Cardiac muscle cell (in vitro differentiated cells and primary cell): ENCODE data around the gene ZNF430. TPM values are rescaled to one million over a fixed set of nuclear protein-coding genes. Genes with fewer than 3 reads are reported as not detected.

Source experiments
- DNase-seq, 2 donors: peaks; one replicate each; pipeline versions ENCODE4 v3.0.0 to v3.0.0-alpha.2; 2010 to 2017; ENCODE audit warnings: low read depth in 1 of 2, low spot score in 1 of 2
- H3K27ac ChIP-seq: fragments of 200-600 bp; sonication (generic); 2 replicates; pipeline ENCODE4 v1.5.1; 2016
- H3K27me3 ChIP-seq: fragments of 200-600 bp; sonication (generic); 2 replicates; pipeline ENCODE4 v1.6.0; 2016; ENCODE audit warnings: control low read depth
- H3K36me3 ChIP-seq: fragments of 200-600 bp; sonication (generic); 2 replicates; pipeline ENCODE4 v1.5.1; 2016; ENCODE audit warnings: control low read depth
- H3K4me1 ChIP-seq: fragments of 200-600 bp; sonication (generic); 2 replicates; pipeline ENCODE4 v1.8.1; 2017; ENCODE audit warnings: low read depth, mild to moderate bottlenecking, mixed run types
- H3K4me3 ChIP-seq: fragments of 200-600 bp; sonication (generic); 2 replicates; pipeline ENCODE4 v1.5.1; 2016; ENCODE audit warnings: mild to moderate bottlenecking
- H3K9me3 ChIP-seq: fragments of 200-600 bp; sonication (generic); 2 replicates; pipeline ENCODE4 v1.5.1; 2017; ENCODE audit warnings: low read depth, mild to moderate bottlenecking, control low read depth
- polyA plus RNA-seq: library from polyadenylated mRNA; unstranded; fragments of >200 nt; fragmentation: Nextera tagmentation; extraction: Ambion mirVana; gene quantifications from 2 replicates; pipeline ENCODE4 v1.2.1, GENCODE V29; 2016
- total RNA-seq: library from RNA; depleted of rRNA; stranded (reverse); fragments of >200 nt; gene quantifications from 2 replicates; pipeline ENCODE4 v1.2.3, GENCODE V29; 2016
- TF ChIP-seq, protein P1 (sequence below): IDR thresholded peaks from 2 replicates; pipeline ENCODE4 v1.5.1; 2012; ENCODE audit warnings: low read depth, mild to moderate bottlenecking, low read length

The ZNF430 gene
- total and polyA plus RNA-seq, 2 experiments from 2014 or later = 6.3 to 12.0 TPM

DNA sequence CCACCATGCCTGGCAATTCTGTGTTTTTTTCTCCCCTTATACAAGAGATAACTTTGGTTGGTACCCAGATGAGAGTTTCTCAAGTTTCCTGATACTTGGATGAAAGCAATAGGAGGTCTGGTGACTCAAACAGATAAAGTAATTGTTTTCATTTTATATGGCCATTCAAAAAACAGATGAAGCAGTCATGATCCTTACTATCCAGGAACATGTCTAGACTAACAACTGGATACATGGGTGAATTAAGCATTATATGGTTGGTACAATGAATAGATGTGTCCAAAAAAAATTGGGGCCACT lies 8.5 kb downstream of the ZNF430 start:
- no peak for DNase-seq
- H3K4me1 ChIP-seq = peaks cover 10% of the 10 kb centered on the region
- H3K4me3 ChIP-seq = no peak overlapping the region
- H3K36me3 ChIP-seq = peaks cover 9% of the 10 kb centered on the region
- H3K27ac ChIP-seq = no peak overlapping the region
- no peaks in the 10 kb centered on the region for H3K9me3 ChIP-seq
- TF ChIP-seq, protein P1, sequence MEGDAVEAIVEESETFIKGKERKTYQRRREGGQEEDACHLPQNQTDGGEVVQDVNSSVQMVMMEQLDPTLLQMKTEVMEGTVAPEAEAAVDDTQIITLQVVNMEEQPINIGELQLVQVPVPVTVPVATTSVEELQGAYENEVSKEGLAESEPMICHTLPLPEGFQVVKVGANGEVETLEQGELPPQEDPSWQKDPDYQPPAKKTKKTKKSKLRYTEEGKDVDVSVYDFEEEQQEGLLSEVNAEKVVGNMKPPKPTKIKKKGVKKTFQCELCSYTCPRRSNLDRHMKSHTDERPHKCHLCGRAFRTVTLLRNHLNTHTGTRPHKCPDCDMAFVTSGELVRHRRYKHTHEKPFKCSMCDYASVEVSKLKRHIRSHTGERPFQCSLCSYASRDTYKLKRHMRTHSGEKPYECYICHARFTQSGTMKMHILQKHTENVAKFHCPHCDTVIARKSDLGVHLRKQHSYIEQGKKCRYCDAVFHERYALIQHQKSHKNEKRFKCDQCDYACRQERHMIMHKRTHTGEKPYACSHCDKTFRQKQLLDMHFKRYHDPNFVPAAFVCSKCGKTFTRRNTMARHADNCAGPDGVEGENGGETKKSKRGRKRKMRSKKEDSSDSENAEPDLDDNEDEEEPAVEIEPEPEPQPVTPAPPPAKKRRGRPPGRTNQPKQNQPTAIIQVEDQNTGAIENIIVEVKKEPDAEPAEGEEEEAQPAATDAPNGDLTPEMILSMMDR = no peak
- H3K27me3 ChIP-seq = no peaks in the 10 kb centered on the region

DNA sequence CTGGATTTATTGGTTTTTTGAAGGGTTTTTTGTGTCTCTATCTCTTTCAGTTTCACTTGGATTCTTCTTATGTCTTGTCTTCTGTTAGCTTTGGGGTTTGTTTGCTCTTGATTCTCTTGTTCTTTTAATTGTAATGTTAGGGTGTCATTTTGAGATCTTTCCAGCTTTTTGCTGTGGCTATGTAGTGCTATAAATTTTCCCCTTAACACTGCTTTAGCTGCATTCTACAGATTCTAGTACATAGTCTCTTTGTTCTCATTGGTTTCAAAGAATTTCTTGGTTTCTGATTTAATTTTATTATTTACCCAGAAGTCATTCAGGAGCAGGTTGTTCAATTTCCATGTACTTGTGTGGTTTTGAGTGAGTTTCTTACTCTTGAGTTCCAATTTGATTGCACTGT lies 24.6 kb downstream of the ZNF430 start:
- no peaks in the 10 kb centered on the region for H3K4me1 ChIP-seq
- no peaks in the 10 kb centered on the region for H3K36me3 ChIP-seq
- no peaks in the 10 kb centered on the region for H3K9me3 ChIP-seq
- H3K4me3 ChIP-seq = no peak overlapping the region
- H3K27me3 ChIP-seq = no peaks in the 10 kb centered on the region
- H3K27ac ChIP-seq = no peak overlapping the region
- TF ChIP-seq, protein P1 = no peak
- no peak for DNase-seq

DNA sequence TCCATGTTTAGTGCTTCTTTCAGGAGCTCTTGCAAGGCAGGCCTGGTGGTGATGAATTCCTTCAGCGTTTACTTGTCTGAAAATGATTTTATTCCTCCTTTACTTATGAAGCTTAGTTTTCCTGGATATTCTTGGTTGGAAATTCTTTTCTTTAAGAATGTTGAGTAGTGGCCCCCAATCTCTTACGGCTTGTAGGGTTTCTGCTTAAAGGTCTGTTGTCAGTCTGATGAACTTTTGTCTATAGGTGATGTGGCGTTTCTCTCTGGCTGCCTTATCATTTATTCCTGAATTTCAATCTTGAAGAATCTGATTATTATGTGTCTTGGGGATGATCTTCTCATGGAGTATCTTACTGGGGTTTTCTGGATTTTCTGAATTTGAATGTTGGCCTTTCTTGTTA lies 26.0 kb downstream of the ZNF430 start:
- no peak for DNase-seq
- H3K36me3 ChIP-seq = no peaks in the 10 kb centered on the region
- no peaks in the 10 kb centered on the region for H3K9me3 ChIP-seq
- H3K4me3 ChIP-seq = no peak overlapping the region
- no peaks in the 10 kb centered on the region for H3K4me1 ChIP-seq
- H3K27me3 ChIP-seq = no peaks in the 10 kb centered on the region
- TF ChIP-seq, protein P1 = no peak
- H3K27ac ChIP-seq = no peak overlapping the region

DNA sequence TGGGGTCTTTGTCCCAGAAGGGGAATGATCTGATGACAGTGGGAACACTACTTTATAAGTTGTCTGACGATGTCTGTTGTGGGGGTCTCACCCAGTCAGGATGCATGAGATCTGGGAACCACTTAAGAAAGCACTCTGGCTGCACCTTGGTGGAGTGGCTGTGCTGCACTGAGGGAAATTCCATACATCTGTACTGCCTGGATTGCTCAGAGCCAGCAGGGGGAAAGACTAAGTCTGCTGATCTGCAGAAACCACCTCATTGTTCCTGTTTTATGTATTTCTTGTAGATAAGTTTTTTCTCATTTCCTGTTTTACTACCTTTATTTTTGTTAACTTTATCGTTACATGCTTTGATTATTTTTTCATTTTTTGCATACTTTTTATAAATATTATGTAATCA lies 27.3 kb downstream of the ZNF430 start:
- peaks cover 2% of the 10 kb centered on the region for H3K36me3 ChIP-seq
- TF ChIP-seq, protein P1 = no peak
- H3K27me3 ChIP-seq = no peaks in the 10 kb centered on the region
- no peak overlapping the region for H3K4me3 ChIP-seq
- no peak overlapping the region for H3K27ac ChIP-seq
- H3K9me3 ChIP-seq = no peaks in the 10 kb centered on the region
- no peaks in the 10 kb centered on the region for H3K4me1 ChIP-seq
- no peak for DNase-seq

DNA sequence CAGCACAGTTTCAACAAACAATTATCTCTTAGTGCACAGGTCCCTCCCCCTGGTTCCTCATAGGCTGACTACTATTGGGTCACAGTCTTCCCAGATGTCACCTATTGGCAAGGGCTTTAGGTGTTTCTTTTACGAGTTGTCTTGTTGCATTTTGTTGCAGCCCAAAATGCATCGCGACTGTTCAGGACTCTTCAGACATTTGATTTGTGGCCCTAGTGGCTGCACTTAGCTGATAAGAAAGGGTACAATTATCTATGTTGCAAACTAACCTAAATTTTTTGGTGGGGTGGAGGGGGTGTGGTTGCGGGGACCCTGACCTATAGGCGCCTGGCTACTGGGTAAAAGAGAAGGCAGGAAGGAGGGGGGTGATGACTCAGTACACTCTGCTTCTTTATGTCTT lies 32.4 kb downstream of the ZNF430 start:
- H3K36me3 ChIP-seq = peaks cover 23% of the 10 kb centered on the region
- no peaks in the 10 kb centered on the region for H3K4me1 ChIP-seq
- TF ChIP-seq, protein P1 = no peak
- H3K27ac ChIP-seq = no peak overlapping the region
- no peak overlapping the region for H3K4me3 ChIP-seq
- no peak for DNase-seq
- no peaks in the 10 kb centered on the region for H3K9me3 ChIP-seq
- no peaks in the 10 kb centered on the region for H3K27me3 ChIP-seq

DNA sequence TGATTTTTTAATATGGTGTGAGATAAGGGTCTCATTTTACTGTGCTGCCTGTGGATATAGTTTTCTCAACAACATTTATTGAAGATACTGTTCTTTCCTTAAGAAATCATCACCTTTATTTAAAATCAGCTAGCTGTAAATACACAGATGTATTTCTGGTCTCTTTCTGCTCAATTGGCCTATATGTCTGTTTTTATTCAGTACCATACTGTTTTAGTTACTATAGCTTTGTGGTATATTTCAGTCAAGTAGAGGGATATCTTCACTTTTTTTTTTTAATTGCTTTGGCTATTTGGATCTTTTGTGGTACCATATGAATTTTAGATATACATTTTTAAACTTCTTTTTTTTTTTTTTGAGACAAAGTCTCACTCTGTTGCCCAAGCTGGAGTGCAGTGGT lies 44.9 kb downstream of the ZNF430 start:
- Histone ChIP-seq H3K4me1 (no peaks in the 10 kb centered on the region), H3K27ac (no peak overlapping the region), H3K36me3 (no peaks in the 10 kb centered on the region), H3K9me3 (no peaks in the 10 kb centered on the region), H3K4me3 (no peak overlapping the region), H3K27me3 (no peaks in the 10 kb centered on the region)
- no peak for DNase-seq
- TF ChIP-seq, protein P1 = no peak
